GM12891 (cell line): ENCODE results near the gene PZP.

Experiments used
- PAX5 ChIP-seq: IDR thresholded peaks from 2 replicates; pipeline ENCODE4 v1.6.1; 2011; ENCODE audit warnings: low read length, moderate library complexity, mild to moderate bottlenecking; ENCODE audit not compliant: insufficient read depth, severe bottlenecking
- POLR2A ChIP-seq: IDR thresholded peaks from 2 replicates; pipeline ENCODE4 v1.6.1; 2011; ENCODE audit warnings: low read depth, low read length, control low read depth
- POLR2AphosphoS5 ChIP-seq: IDR thresholded peaks from 2 replicates; pipeline ENCODE4 v1.6.1; 2011; ENCODE audit warnings: low read depth, low read length, control low read depth
- POU2F2 ChIP-seq: IDR thresholded peaks from 2 replicates; pipeline ENCODE4 v1.6.1; 2011; ENCODE audit warnings: low read depth, mild to moderate bottlenecking, control low read depth, low read length, moderate library complexity
- SPI1 ChIP-seq: IDR thresholded peaks from 2 replicates; pipeline ENCODE4 v1.6.1; 2011; ENCODE audit warnings: low read depth, low read length, control low read depth
- TAF1 ChIP-seq: IDR thresholded peaks from 2 replicates; pipeline ENCODE4 v1.6.1; 2011; ENCODE audit warnings: low read depth, low read length, control low read depth

GRCh38 chr12:9256758-9257405, 48.7 kb upstream of the PZP start:
- TF ChIP-seq TAF1, result no peak
- no peak for TF ChIP-seq POLR2A
- TF ChIP-seq POLR2AphosphoS5, result no peak
- no peak for TF ChIP-seq SPI1
- no peak for TF ChIP-seq POU2F2
- no peak for TF ChIP-seq PAX5
